HG02885 (cell line): Measurements from ENCODE around the gene FPGT.
A peak's percentile ranks its signal among the peaks of the same experiment; 100 is the strongest.
"Not testable (repeated sequence)": the region's sequence is repeated elsewhere in the genome, so short reads cannot be mapped to it uniquely, and the experiment has no call there.

Source experiments
- ATAC-seq: cut with Tn5 transposase; IDR thresholded peaks from one replicate; pipeline ENCODE4 v1.9.1; 2021; ENCODE audit warnings: mild to moderate bottlenecking; ENCODE audit not compliant: unreplicated experiment, poor library complexity

Gene FPGT

GRCh38 chr1:74197657-74198552 is at the start of gene FPGT, which contains the start of gene LRRIQ3:
Gene FPGT (plus strand): TSS chr1:74198242. CDS start chr1:74198279, 37 bp downstream.
Gene LRRIQ3 (minus strand): TSS chr1:74198176. CDS start chr1:74183684, 14,492 bp downstream.
- peak; percentile 90 for ATAC-seq

GRCh38 chr1:74160046-74160445 is 38.0 kb upstream of the FPGT start:
- no peak for ATAC-seq

GRCh38 chr1:74161497-74161896 is 36.5 kb upstream of the FPGT start:
- ATAC-seq, result no peak

- ATAC-seq, result no peak
Observed at GRCh38 chr1:74162333-74162732, 35.7 kb upstream of the FPGT start.

GRCh38 chr1:74174423-74174822 is 23.6 kb upstream of the FPGT start:
- ATAC-seq, result not testable (repeated sequence)

- no peak for ATAC-seq
Observed at GRCh38 chr1:74180490-74180889, 17.6 kb upstream of the FPGT start.

GRCh38 chr1:74193908-74194307 is 4.1 kb upstream of the FPGT start:
- ATAC-seq, result no peak

- ATAC-seq, result no peak
Observed at GRCh38 chr1:74195339-74195738, 2.7 kb upstream of the FPGT start.

- ATAC-seq, result peak; percentile 32
Observed at GRCh38 chr1:74197255-74197654, 787 bp upstream of the FPGT start.

- ATAC-seq, result no peak
Observed at GRCh38 chr1:74199504-74199903, 1.5 kb downstream of the FPGT start.

GRCh38 chr1:74205266-74205665 is 7.2 kb downstream of the FPGT start:
- no peak for ATAC-seq

GRCh38 chr1:74215229-74215628 is 17.2 kb downstream of the FPGT start:
- no peak for ATAC-seq

- ATAC-seq, result no peak
Observed at GRCh38 chr1:74222701-74223100, 24.7 kb downstream of the FPGT start.

- ATAC-seq, result no peak
Observed at GRCh38 chr1:74223453-74223852, 25.4 kb downstream of the FPGT start.

GRCh38 chr1:74235153-74235552 is 37.1 kb downstream of the FPGT start, which contains the start of gene TNNI3K:
Gene TNNI3K (plus strand): TSS chr1:74235387. CDS start chr1:74235452, 65 bp downstream.
- ATAC-seq, result no peak

GRCh38 chr1:74236440-74236839 is 38.4 kb downstream of the FPGT start:
- ATAC-seq, result no peak

- no peak for ATAC-seq
Observed at GRCh38 chr1:74237035-74237434, 39.0 kb downstream of the FPGT start.

GRCh38 chr1:74237787-74238186 is 39.7 kb downstream of the FPGT start:
- ATAC-seq, result no peak

- ATAC-seq, result no peak
Observed at GRCh38 chr1:74245168-74245772, 47.2 kb downstream of the FPGT start.

- ATAC-seq, result no peak
Observed at GRCh38 chr1:74246315-74246714, 48.3 kb downstream of the FPGT start.

GRCh38 chr1:74247881-74248528 is 50.0 kb downstream of the FPGT start:
- no peak for ATAC-seq
